Glomerular visceral epithelial cell (primary cell): Measurements from ENCODE around the gene GP5.

ENCODE experiments used
- DNase-seq: peaks from one replicate; pipeline ENCODE4 v3.0.0-alpha.2; 2016; ENCODE audit errors: extremely low spot score

GP5 gene

DNA sequence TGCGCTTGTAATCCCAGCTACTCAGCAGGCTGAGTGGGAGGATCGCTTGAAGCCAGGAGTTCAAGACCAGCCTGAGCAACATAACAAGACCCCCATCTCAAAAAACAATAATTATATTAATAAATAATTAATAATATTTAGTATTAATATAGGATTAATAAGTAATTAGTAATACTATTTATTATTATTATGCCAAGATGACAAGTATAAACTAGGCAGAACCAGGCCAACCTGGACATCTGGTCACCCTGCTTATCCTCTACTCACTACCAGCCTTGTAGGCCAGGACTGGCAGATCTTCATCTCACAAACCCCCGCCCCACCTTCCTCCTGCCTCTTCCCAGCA is 48.4 kb downstream of the GP5 start:
- no peak for DNase-seq

- no peak for DNase-seq
These were observed 50.7 kb downstream of the GP5 start for GRCh38 chr3:194348354-194348753.

DNA sequence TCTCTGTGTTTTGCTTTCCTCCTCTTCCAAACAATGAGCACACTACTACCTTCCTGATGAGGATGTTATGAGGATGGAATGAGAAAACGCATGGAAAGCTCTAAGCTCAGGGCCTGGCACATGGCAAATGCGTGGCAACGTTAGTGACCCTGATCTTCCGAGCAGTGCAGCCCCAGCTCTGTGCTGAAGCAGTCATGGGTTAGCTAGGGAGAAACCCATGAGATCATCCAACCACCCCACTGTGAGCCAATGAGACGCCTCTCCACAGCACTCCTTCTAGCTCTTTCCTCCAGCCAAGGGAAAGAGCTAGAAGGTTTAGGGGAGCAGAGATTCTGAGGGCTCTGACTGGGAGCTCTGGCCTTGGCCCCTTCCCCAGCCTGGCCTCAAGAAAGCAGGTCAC is 52.4 kb downstream of the GP5 start:
- no peak for DNase-seq

GRCh38 chr3:194346035-194346434 is 53.0 kb downstream of the GP5 start:
- no peak for DNase-seq
